Neuronal stem cell (in vitro differentiated cells): ENCODE data around the gene PGGHG.

Experiments
- DNase-seq: peaks from one replicate; pipeline ENCODE4 v3.0.0-alpha.2; 2013; ENCODE audit warnings: low spot score
- H2AFZ ChIP-seq: one replicate; pipeline ENCODE4 v1.6.1; 2013; ENCODE audit warnings: mild to moderate bottlenecking, low read length, inconsistent platforms
- H2AK5ac ChIP-seq: 2 replicates; pipeline ENCODE4 v1.6.1; 2013; ENCODE audit warnings: low read depth, mild to moderate bottlenecking, inconsistent platforms, low read length, moderate library complexity, mixed read lengths
- H2BK120ac ChIP-seq: 2 replicates; pipeline ENCODE4 v1.6.1; 2013; ENCODE audit warnings: low read depth, mild to moderate bottlenecking, inconsistent platforms, low read length, moderate library complexity, mixed read lengths
- H2BK12ac ChIP-seq: one replicate; pipeline ENCODE4 v1.6.1; 2013; ENCODE audit warnings: low read length, inconsistent platforms
- H2BK15ac ChIP-seq: 2 replicates; pipeline ENCODE4 v1.6.1; 2013; ENCODE audit warnings: mild to moderate bottlenecking, low read length, inconsistent platforms, mixed read lengths
- H2BK5ac ChIP-seq: one replicate; pipeline ENCODE4 v1.6.1; 2013; ENCODE audit warnings: inconsistent platforms, mild to moderate bottlenecking, low read length, moderate library complexity
- H3K14ac ChIP-seq: one replicate; pipeline ENCODE4 v1.6.1; 2013; ENCODE audit warnings: low read length, inconsistent platforms
- H3K18ac ChIP-seq: 2 replicates; pipeline ENCODE4 v1.6.1; 2013; ENCODE audit warnings: low read length, inconsistent platforms
- H3K23ac ChIP-seq: 2 replicates; pipeline ENCODE4 v1.6.1; 2013; ENCODE audit warnings: low read depth, mild to moderate bottlenecking, mixed read lengths, low read length, inconsistent platforms; ENCODE audit not compliant: poor library complexity
- H3K27ac ChIP-seq: replicated peaks from 3 replicates; pipeline ENCODE4 v1.5.1; 2013; ENCODE audit warnings: low read length, inconsistent platforms
- H3K27me3 ChIP-seq, 3 experiments: 2 replicates each; pipeline ENCODE4 v1.6.1; 2013; ENCODE audit warnings: low read length in 3 of 3, mild to moderate bottlenecking in 2 of 3, inconsistent platforms in 1 of 3, low read depth in 1 of 3, mixed read lengths in 1 of 3, moderate library complexity in 1 of 3; ENCODE audit not compliant: control insufficient read depth in 3 of 3, insufficient read depth in 3 of 3
- H3K36me3 ChIP-seq, 2 donors: replicated peaks in 1 of 2; 2 replicates each; pipeline ENCODE4 v1.6.1; 2013; ENCODE audit warnings: low read length in 2 of 2; ENCODE audit not compliant: control insufficient read depth in 2 of 2, insufficient read depth in 2 of 2
- H3K4ac ChIP-seq: 2 replicates; pipeline ENCODE4 v1.6.1; 2013; ENCODE audit warnings: inconsistent platforms, mild to moderate bottlenecking, low read length, moderate library complexity
- H3K4me1 ChIP-seq, 2 donors: 1 replicate in 1 of 2; 2 replicates in 1 of 2; pipeline ENCODE4 v1.6.1; 2013; ENCODE audit warnings: low read length in 2 of 2, low read depth in 1 of 2; ENCODE audit not compliant: control insufficient read depth in 2 of 2, insufficient read depth in 1 of 2
- H3K4me2 ChIP-seq: one replicate; pipeline ENCODE4 v1.6.1; 2013; ENCODE audit warnings: mild to moderate bottlenecking, low read length, inconsistent platforms; ENCODE audit not compliant: insufficient read depth, poor library complexity, severe bottlenecking
- H3K4me3 ChIP-seq, 2 donors: 2 replicates each; pipeline ENCODE4 v1.5.1; 2013; ENCODE audit warnings: low read length in 2 of 2, mild to moderate bottlenecking in 2 of 2, inconsistent platforms in 1 of 2, moderate library complexity in 1 of 2
- H3K79me1 ChIP-seq: one replicate; pipeline ENCODE4 v1.6.1; 2013; ENCODE audit warnings: low read depth, mild to moderate bottlenecking, inconsistent platforms, low read length, moderate library complexity
- H3K9ac ChIP-seq: one replicate; pipeline ENCODE4 v1.6.1; 2013; ENCODE audit warnings: mild to moderate bottlenecking, low read depth, low read length, inconsistent platforms; ENCODE audit not compliant: poor library complexity
- H3K9me3 ChIP-seq, 2 donors: replicated peaks in 1 of 2; 2 replicates each; pipeline versions ENCODE3 to v1.6.1; 2013; ENCODE audit warnings: low read length in 2 of 2, mild to moderate bottlenecking in 2 of 2, inconsistent platforms in 1 of 2, low read depth in 1 of 2, mixed read lengths in 1 of 2, moderate library complexity in 1 of 2; ENCODE audit not compliant: control insufficient read depth in 2 of 2, insufficient read depth in 1 of 2
- H4K8ac ChIP-seq: one replicate; pipeline ENCODE4 v1.6.1; 2013; ENCODE audit warnings: low read depth, mild to moderate bottlenecking, inconsistent platforms, low read length, moderate library complexity
- H4K91ac ChIP-seq: one replicate; pipeline ENCODE4 v1.6.1; 2013; ENCODE audit warnings: low read length, low read depth, mild to moderate bottlenecking, inconsistent platforms; ENCODE audit not compliant: poor library complexity
- WGBS, 2 donors: extraction: QIAGEN DNeasy Blood & Tissue Kit; methylation state at CpG; one replicate each; pipeline ENCODE4 v1.1.7; 2013; ENCODE audit warnings: missing lambda C conversion rate in 2 of 2, mixed read lengths in 1 of 2; ENCODE audit not compliant: insufficient read length in 2 of 2, insufficient replicate concordance in 1 of 2; ENCODE audit errors: extremely low coverage in 2 of 2; 5-methylcytosine and 5-hydroxymethylcytosine counted together

Gene PGGHG

DNA sequence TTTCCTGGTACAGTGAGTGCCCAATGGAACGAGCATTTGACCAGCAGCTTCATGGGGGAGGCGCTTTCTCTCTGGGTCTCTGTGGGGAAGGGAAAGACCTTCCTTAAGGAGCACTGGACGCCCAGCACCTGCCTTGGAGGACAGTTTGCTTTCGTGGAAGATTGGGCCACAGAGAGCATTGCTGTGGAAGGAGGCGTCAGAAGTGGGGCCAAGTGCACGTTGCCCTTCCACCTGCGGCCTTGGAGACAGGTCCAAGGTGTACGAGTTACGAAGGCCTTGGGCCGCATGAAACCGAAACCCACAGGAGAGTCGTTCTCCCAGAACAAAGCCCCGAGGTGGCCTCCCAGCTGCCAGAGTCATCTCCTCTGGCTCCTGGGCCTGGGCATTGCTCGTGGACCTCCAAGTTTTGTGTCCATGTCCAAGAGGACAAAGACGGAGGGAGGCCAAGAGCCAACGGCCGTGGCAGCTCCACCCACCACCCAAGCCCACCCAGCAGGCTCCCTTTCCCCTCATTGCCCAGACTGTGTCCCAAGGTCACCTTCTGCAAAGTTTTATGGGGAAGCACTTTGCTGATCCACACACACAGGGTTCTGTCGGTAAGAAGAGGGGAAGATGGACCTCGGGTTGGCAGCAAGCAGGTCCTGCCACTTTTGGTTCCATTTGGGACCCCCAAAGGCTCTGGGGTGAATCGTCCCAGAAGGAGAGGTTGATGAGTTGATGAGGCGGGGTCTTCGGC, 16.6 kb upstream of the PGGHG start:
- Histone ChIP-seq H2BK120ac (no peak overlapping the region), H2BK12ac (no peak overlapping the region), H3K14ac (no peak overlapping the region), H3K9me3 (peaks cover 1 to 8% of the 10 kb centered on the region in 2 donors), H3K4me1 (peaks cover 0 to 5% of the 10 kb centered on the region in 2 donors), H2AFZ (no peak overlapping the region), H3K4me3 (no peak overlapping the region), H3K27me3 (no peaks in the 10 kb centered on the region), H4K8ac (no peak overlapping the region), H3K79me1 (no peaks in the 10 kb centered on the region), H3K18ac (no peak overlapping the region), H2BK5ac (no peak overlapping the region), H3K36me3 (no peaks in the 10 kb centered on the region), H4K91ac (no peak overlapping the region), H3K23ac (peak overlapping the region; percentile 48), H3K27ac (no peak overlapping the region), H2BK15ac (no peak overlapping the region), H2AK5ac (no peak overlapping the region), H3K4me2 (no peak overlapping the region), H3K4ac (no peak overlapping the region), H3K9ac (no peak overlapping the region)
- no CpG with 5 or more reads among the region's 22 CpGs for WGBS, 2 donors
- DNase-seq: no peak

DNA sequence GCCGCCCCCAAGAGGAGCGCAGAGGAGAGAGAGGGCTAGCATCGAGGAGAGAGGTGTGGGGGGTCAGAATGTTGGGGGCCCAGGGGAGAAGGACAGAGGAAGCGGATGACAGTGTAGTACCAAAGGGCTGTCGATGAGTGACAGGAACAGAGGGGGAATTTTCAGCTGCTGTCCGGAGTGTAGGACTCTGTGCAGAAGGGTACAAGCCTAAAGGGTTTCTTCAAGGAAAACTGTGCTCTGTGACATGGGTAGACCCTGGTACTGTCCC, 16.1 kb upstream of the PGGHG start:
- peaks cover 0 to 10% of the 10 kb centered on the region in 2 donors for H3K4me1 ChIP-seq
- no peak overlapping the region for H3K27ac ChIP-seq
- H2AFZ ChIP-seq: no peak overlapping the region
- H4K8ac ChIP-seq: no peak overlapping the region
- H3K4me3 ChIP-seq: no peak overlapping the region
- H3K36me3 ChIP-seq: no peaks in the 10 kb centered on the region
- no peak overlapping the region for H3K18ac ChIP-seq
- H3K9ac ChIP-seq: no peak overlapping the region
- H4K91ac ChIP-seq: no peak overlapping the region
- no peaks in the 10 kb centered on the region for H3K27me3 ChIP-seq
- H3K4me2 ChIP-seq: no peak overlapping the region
- H3K9me3 ChIP-seq: peaks cover 1 to 8% of the 10 kb centered on the region in 2 donors
- H2BK5ac ChIP-seq: no peak overlapping the region
- H3K4ac ChIP-seq: no peak overlapping the region
- no peaks in the 10 kb centered on the region for H3K79me1 ChIP-seq
- H2BK12ac ChIP-seq: no peak overlapping the region
- no peak overlapping the region for H2BK15ac ChIP-seq
- H2BK120ac ChIP-seq: no peak overlapping the region
- no CpG with 5 or more reads among the region's 6 CpGs for WGBS, 2 donors
- H3K14ac ChIP-seq: no peak overlapping the region
- DNase-seq: no peak
- peak overlapping the region; percentile 48 for H3K23ac ChIP-seq
- no peak overlapping the region for H2AK5ac ChIP-seq

- H4K91ac ChIP-seq: no peak overlapping the region
- H3K4me1 ChIP-seq: peaks cover 0 to 5% of the 10 kb centered on the region in 2 donors
- H3K27ac ChIP-seq: no peak overlapping the region
- no peak overlapping the region for H3K14ac ChIP-seq
- H3K79me1 ChIP-seq: no peaks in the 10 kb centered on the region
- H2BK5ac ChIP-seq: no peak overlapping the region
- H3K4ac ChIP-seq: no peak overlapping the region
- H2BK15ac ChIP-seq: no peak overlapping the region
- H2BK120ac ChIP-seq: no peak overlapping the region
- no peak overlapping the region for H2BK12ac ChIP-seq
- H2AFZ ChIP-seq: no peak overlapping the region
- no peaks in the 10 kb centered on the region for H3K36me3 ChIP-seq
- H3K18ac ChIP-seq: no peak overlapping the region
- H3K9me3 ChIP-seq: peaks cover 3 to 4% of the 10 kb centered on the region in 2 donors
- no peak overlapping the region for H3K23ac ChIP-seq
- no peak overlapping the region for H3K4me3 ChIP-seq
- H3K27me3 ChIP-seq: no peaks in the 10 kb centered on the region
- H3K4me2 ChIP-seq: no peak overlapping the region
- DNase-seq: no peak
- no peak overlapping the region for H2AK5ac ChIP-seq
- H4K8ac ChIP-seq: no peak overlapping the region
- H3K9ac ChIP-seq: no peak overlapping the region
Measured at GRCh38 chr11:276219-276618, 12.7 kb upstream of the PGGHG start.

GRCh38 chr11:278001-278951, 10.7 kb upstream of the PGGHG start, which contains the start of gene NLRP6:
TSS of gene NLRP6 (plus strand) at chr11:278407. CDS start at chr11:278570, 163 bp downstream.
- no peak within 1 kb of the TSS for H2BK120ac ChIP-seq
- no peak within 1 kb of the TSS for H4K8ac ChIP-seq
- no peak within 1 kb of the TSS for H3K4me3 ChIP-seq
- H2BK15ac ChIP-seq: peak within 1 kb of the TSS; percentile 16
- no peak for DNase-seq
- no CpG with 5 or more reads among the region's 21 CpGs for WGBS, 2 donors
- no peak within 1 kb of the TSS for H2BK12ac ChIP-seq
- H3K14ac ChIP-seq: no peak within 1 kb of the TSS
- H3K18ac ChIP-seq: peak within 1 kb of the TSS; percentile 2
- H3K9ac ChIP-seq: no peak within 1 kb of the TSS
- H3K27ac ChIP-seq: no peak within 1 kb of the TSS
- H3K23ac ChIP-seq: no peak within 1 kb of the TSS
- no peaks in the 10 kb centered on the region for H3K79me1 ChIP-seq
- no peak within 1 kb of the TSS for H4K91ac ChIP-seq
- H3K4ac ChIP-seq: no peak within 1 kb of the TSS
- H3K27me3 ChIP-seq: no peaks in the 10 kb centered on the region
- H2AFZ ChIP-seq: no peak within 1 kb of the TSS
- peak within 1 kb of the TSS; percentile 33 for H2BK5ac ChIP-seq
- no peak within 1 kb of the TSS for H3K4me2 ChIP-seq
- peaks cover 2 to 10% of the 10 kb centered on the region in 2 donors for H3K4me1 ChIP-seq
- no peaks in the 10 kb centered on the region for H3K36me3 ChIP-seq
- no peak within 1 kb of the TSS for H2AK5ac ChIP-seq
- H3K9me3 ChIP-seq: peaks cover 3 to 4% of the 10 kb centered on the region in 2 donors
